ENCODE results near the gene HSPD1.

HSPD1 gene

GRCh38 chr2:197499594-197500502 lies at the start of gene HSPD1, which contains the start of gene HSPE1:
Gene HSPD1 (minus strand): TSS chr2:197499840. CDS start chr2:197498848, 992 bp downstream.
Gene HSPE1 (plus strand): TSS chr2:197500379. CDS start chr2:197500437, 58 bp downstream.
- peak; percentile 100 for DNase-seq (ENCODE audit: low read depth)

DNA sequence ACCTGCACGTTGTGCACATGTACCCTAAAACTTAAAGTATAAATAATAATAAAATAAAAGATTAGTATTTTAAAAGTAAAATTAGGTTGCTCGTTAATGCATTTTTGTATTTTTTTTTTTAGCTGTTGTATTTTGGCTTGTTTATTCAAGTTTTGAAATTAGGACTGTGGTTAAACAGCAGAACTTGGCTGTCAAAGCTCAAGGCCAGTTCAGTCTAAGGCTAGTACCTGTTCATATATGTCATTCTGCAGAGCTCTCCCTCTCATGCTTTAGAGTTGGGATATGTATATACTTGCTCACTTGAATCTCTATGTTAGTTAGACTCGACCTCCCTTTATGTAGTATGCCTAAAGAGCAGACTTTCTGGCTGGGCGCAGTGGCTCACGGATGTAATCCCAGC lies 48.9 kb upstream of the HSPD1 start:
- DNase-seq (ENCODE audit: low read depth): no peak

- no peak for DNase-seq (ENCODE audit: low read depth)
Measured at GRCh38 chr2:197547163-197547900, 47.7 kb upstream of the HSPD1 start.

- no peak for DNase-seq (ENCODE audit: low read depth)
Measured at GRCh38 chr2:197543206-197543605, 43.6 kb upstream of the HSPD1 start.

- DNase-seq (ENCODE audit: low read depth): no peak
Measured at GRCh38 chr2:197539734-197540133, 40.1 kb upstream of the HSPD1 start.

- no peak for DNase-seq (ENCODE audit: low read depth)
Measured at GRCh38 chr2:197538412-197538811, 38.8 kb upstream of the HSPD1 start.

DNA sequence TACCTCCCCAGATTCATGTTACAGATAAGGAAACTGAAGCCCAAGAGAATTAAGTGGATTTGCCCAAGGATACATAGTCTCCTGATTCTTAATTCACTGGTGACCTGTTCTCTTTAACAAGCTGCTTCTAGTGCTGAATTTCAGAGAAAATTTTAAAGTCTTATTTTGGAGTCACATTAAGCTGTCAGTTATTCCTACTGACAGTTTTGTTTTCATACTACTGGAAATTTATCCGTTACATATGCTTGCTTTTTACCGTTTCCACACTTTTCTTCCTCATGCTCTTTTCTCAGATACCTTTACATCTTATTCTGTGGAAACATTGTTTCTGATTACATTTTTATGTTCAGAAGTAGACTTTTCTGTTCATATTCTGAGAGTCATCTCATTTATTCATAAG lies 17.5 kb upstream of the HSPD1 start:
- DNase-seq (ENCODE audit: low read depth): no peak

- no peak for DNase-seq (ENCODE audit: low read depth)
Measured at GRCh38 chr2:197516393-197516761, 16.7 kb upstream of the HSPD1 start.

GRCh38 chr2:197515739-197516392 lies 16.2 kb upstream of the HSPD1 start, which contains the start of gene MOB4:
Gene MOB4 (plus strand): TSS chr2:197516066. CDS start chr2:197516087, 21 bp downstream.
- DNase-seq (ENCODE audit: low read depth): peak; percentile 86

DNA sequence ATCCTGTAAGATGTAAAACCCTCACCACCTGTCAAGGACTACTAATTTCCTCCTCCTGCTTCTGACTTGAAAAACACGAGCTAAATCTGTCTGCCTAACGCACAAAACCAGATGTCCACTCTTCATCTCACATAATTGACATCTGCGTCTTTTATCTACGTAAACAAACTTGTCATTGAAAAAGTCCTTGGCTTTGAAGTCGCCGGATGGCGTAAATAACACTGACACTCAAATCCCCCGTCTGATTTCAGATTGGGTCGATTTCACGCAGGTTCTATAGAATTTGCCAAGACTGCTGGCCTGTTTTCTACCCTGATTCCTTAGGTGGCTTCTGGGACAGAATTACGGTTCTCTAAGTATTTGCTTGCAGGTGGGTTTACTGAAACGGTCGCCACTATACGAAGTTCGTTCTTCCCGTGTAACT lies 15.7 kb upstream of the HSPD1 start:
- no peak for DNase-seq (ENCODE audit: low read depth)

DNA sequence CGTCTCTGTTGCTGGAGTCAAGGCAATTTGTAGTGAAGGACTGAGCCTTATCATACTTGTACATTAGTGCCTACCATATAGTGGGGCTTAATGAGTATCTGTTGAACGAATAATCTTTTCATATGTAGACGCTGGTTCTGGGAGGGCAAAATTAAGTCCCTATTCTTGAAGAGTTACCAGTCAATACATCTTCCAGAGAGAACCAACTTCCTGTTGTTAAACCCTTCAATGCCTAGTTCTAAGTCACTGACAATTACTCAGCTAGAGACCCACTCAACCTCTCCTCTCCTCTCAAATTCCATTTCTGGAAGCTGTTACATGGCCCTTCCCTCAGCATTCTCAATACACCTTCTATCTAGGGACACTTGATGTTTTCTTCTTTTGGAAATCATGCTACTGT lies 15.1 kb upstream of the HSPD1 start:
- no peak for DNase-seq (ENCODE audit: low read depth)

DNA sequence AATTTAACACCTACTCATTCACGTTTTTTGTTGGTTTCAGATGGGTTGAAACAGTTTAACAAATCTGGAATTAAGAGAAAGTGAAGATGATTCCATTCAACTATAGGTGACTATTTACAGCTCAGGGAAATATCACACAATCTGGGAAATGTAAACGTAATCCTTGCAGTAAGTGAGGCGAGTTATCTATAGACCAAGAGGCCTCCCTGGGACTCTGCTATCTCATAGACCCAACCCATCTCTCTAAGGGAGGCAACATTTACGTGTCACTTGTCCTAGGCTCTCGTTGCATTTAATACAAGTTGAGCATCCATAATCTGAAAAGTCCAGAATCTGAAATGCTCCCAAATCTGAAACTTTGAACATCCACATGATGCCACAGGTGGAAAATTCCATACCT lies 14.3 kb upstream of the HSPD1 start:
- no peak for DNase-seq (ENCODE audit: low read depth)

DNA sequence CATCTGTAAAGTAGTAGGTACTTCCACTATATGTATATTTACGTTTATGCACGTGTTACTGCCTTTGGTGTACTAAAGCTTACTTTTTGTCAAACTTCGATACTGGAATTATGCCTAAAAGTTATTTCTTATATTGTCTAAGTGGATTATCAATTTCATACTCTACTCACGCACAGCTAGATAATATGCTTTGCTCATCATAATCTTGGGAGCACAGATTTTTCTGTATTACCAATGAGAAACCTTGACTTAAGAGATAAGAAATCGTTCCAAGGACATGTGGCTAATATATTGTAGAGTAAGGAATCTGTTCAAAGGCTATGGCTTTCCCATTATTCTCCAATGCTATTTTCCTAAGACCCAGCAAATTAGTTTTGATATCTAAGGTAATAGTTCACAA lies 7.0 kb upstream of the HSPD1 start:
- no peak for DNase-seq (ENCODE audit: low read depth)

- DNase-seq (ENCODE audit: low read depth): no peak
Measured at GRCh38 chr2:197504512-197504911, 4.9 kb upstream of the HSPD1 start.

GRCh38 chr2:197504000-197504399 lies 4.4 kb upstream of the HSPD1 start:
- no peak for DNase-seq (ENCODE audit: low read depth)

GRCh38 chr2:197502685-197503084 lies 3.0 kb upstream of the HSPD1 start:
- DNase-seq (ENCODE audit: low read depth): no peak

GRCh38 chr2:197502201-197502600 lies 2.6 kb upstream of the HSPD1 start:
- no peak for DNase-seq (ENCODE audit: low read depth)

GRCh38 chr2:197500503-197501131 lies 977 bp upstream of the HSPD1 start:
- no peak for DNase-seq (ENCODE audit: low read depth)

DNA sequence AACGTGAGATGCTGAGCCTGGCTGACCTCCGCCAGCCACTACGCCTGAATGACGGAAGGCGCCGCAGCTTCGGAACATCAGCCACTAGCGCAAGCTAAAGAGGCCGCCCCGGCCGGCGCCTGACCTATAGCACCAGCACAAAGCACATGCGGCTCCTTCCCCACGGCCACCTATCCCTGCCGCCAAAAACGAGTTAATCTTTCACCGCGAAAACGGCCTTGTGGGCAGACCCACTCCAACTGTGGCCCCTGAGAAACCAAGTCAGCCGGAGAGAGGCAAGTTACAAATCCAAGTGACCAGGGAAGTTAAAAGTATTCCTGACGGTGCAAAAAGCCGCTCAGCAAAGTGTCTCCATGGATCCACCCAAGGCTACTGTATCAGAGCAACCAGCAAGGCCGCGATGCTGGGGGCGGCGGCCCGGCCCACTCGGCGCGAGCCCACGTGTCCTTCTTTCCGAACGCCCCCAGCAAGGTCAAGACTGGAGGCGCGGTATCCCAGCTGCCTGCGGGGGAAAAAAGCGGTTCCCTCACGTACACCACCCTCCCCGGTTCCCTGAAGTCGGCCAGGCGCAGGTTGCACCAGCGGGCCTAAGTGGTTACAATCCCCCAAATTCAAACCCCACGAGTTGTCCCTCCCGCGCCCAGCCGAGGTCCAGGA lies 575 bp downstream of the HSPD1 start:
- DNase-seq (ENCODE audit: low read depth): no peak

DNA sequence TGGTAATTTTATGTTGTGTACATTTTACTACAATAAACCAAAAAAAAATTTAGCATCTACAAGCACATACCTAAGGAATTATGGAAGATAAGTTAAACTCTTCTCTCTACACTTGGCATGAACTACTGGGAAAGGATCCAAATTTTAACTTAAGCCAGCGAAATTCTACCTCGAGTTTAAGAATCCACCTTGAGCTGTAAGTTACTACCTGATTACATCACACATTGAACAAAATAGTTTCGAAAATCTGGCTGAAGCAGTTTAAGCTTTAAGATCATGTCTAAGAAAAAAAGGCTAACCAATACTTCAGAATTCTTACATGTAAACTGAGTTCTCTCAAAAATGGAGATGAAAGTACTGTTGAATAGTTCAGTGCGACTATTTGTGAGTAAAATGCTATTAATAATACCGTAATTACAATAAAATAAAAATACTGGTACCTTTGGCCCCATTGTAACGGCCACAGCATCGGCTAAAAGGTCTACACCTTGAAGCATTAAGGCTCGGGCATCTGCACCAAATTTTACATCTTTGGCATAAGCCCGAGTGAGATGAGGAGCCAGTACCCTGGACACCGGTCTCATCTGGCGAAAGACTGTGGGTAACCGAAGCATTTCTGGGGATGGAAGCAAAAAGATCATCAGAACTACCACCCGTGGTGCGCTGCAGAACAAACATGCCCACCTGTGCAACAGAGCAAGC lies 1.3 kb downstream of the HSPD1 start:
- no peak for DNase-seq (ENCODE audit: low read depth)

GRCh38 chr2:197497326-197497725 lies 2.3 kb downstream of the HSPD1 start:
- DNase-seq (ENCODE audit: low read depth): no peak
